ENCODE data around the gene ADARB2. TPM values are rescaled to one million over a fixed set of nuclear protein-coding genes. Genes with fewer than 3 reads are reported as not detected.

The ADARB2 gene
- polyA plus RNA-seq, 1 of the 3 experiments (the other 2 are of a cell fraction): not detected

- Histone ChIP-seq H3K27ac (ENCODE audit: low read depth in 2 of 2, low read length in 1 of 2) (no peak overlapping the region), H3K9ac (no peak overlapping the region), H3F3A (replicated peaks; ENCODE audit: insufficient read depth) (no peaks in the 10 kb centered on the region), H2AFZ (ENCODE audit: low read depth) (no peak overlapping the region), H3K4me2 (no peak overlapping the region), H3K36me3 (replicated peaks in 1 of 2; ENCODE audit: control insufficient read depth in 1 of 2, insufficient read depth in 2 of 2, low read length in 1 of 2) (no peaks in the 10 kb centered on the region), H3K4me3 (ENCODE audit: low read depth in 2 of 2, low read length in 1 of 2) (no peak overlapping the region), H3K27me3 (ENCODE audit: insufficient read depth) (no peaks in the 10 kb centered on the region), H3K4me1 (ENCODE audit: control insufficient read depth in 1 of 2, insufficient read depth in 2 of 2, low read depth in 1 of 2, low read length in 1 of 2) (no peaks in the 10 kb centered on the region), H3K79me2 (ENCODE audit: insufficient read depth) (no peaks in the 10 kb centered on the region), H4K20me1 (ENCODE audit: insufficient read depth) (no peaks in the 10 kb centered on the region), H3K9me3 (no peaks in the 10 kb centered on the region), H3K9me2 (no peaks in the 10 kb centered on the region)
- 8% methylated on average over 3 of the region's 3 CpGs for WGBS (ENCODE audit: low lambda C conversion rate)
- ChIA-PET POLR2A (no interaction called here), CTCF (interaction anchor here (1.1 to 1.2 kb wide), 2 partner anchors 14 to 119 kb away, joined by 3 to 5 read pairs; no protein-coding TSS in a partner anchor)
- DNase-seq: no peak
- TF ChIP-seq TEAD4 (IDR thresholded peaks at IDR 0.05; ENCODE audit: borderline replicate concordance, insufficient read depth) (no peak), USF1 (IDR thresholded peaks at IDR 0.05; ENCODE audit: borderline replicate concordance, low read depth) (no peak), NRF1 (IDR thresholded peaks at IDR 0.05; ENCODE audit: low read depth, low read length) (no peak), CHD2 (IDR thresholded peaks at IDR 0.05; ENCODE audit: low read length, partially characterized antibody) (no peak), POLR2AphosphoS5 (IDR thresholded peaks at IDR 0.05; ENCODE audit: low read depth, low read length) (no peak), PBX3 (IDR thresholded peaks at IDR 0.05) (no peak), TAF1 (IDR thresholded peaks at IDR 0.05; ENCODE audit: borderline replicate concordance, low read depth, low read length) (no peak)
These were observed 508.2 kb downstream of the ADARB2 start for GRCh38 chr10:1229116-1229515.

- no peaks in the 10 kb centered on the region for H3F3A ChIP-seq (replicated peaks; ENCODE audit: insufficient read depth)
- H3K79me2 ChIP-seq (ENCODE audit: insufficient read depth): no peaks in the 10 kb centered on the region
- H3K4me1 ChIP-seq (ENCODE audit: control insufficient read depth in 1 of 2, insufficient read depth in 2 of 2, low read depth in 1 of 2, low read length in 1 of 2): no peaks in the 10 kb centered on the region
- WGBS (ENCODE audit: low lambda C conversion rate): 61% methylated on average over 9 of the region's 14 CpGs
- H3K36me3 ChIP-seq (replicated peaks in 1 of 2; ENCODE audit: control insufficient read depth in 1 of 2, insufficient read depth in 2 of 2, low read length in 1 of 2): no peaks in the 10 kb centered on the region
- H3K9me2 ChIP-seq: no peaks in the 10 kb centered on the region
- H3K9me3 ChIP-seq: no peaks in the 10 kb centered on the region
- no peak overlapping the region for H3K4me2 ChIP-seq
- H3K27me3 ChIP-seq (ENCODE audit: insufficient read depth): no peaks in the 10 kb centered on the region
- H3K9ac ChIP-seq: no peak overlapping the region
- no peak overlapping the region for H2AFZ ChIP-seq (ENCODE audit: low read depth)
- ChIA-PET CTCF (interaction anchor here (0.6 to 1.2 kb wide), 3 partner anchors 15 to 119 kb away, joined by 3 to 5 read pairs (median 3); no protein-coding TSS in a partner anchor), POLR2A (no interaction called here)
- no peak overlapping the region for H3K4me3 ChIP-seq (ENCODE audit: low read depth in 2 of 2, low read length in 1 of 2)
- no peak for DNase-seq
- TF ChIP-seq YY1 (IDR thresholded peaks at IDR 0.05; ENCODE audit: low read depth): no peak
- TF ChIP-seq USF2 (IDR thresholded peaks at IDR 0.05; ENCODE audit: borderline replicate concordance, low read depth, low read length): no peak
- no peak for TF ChIP-seq JUND (IDR thresholded peaks at IDR 0.05)
- no peak for TF ChIP-seq POLR2AphosphoS5 (IDR thresholded peaks at IDR 0.05; ENCODE audit: low read depth, low read length)
- no peak for TF ChIP-seq USF1 (IDR thresholded peaks at IDR 0.05; ENCODE audit: borderline replicate concordance, low read depth)
- no peak for TF ChIP-seq MAX (IDR thresholded peaks at IDR 0.05; ENCODE audit: low read depth)
- TF ChIP-seq PBX3 (IDR thresholded peaks at IDR 0.05): no peak
- TF ChIP-seq FOXM1 (IDR thresholded peaks at IDR 0.05; ENCODE audit: low read depth): no peak
- no peak for TF ChIP-seq RXRA (IDR thresholded peaks at IDR 0.05; ENCODE audit: borderline replicate concordance, low read depth)
- TF ChIP-seq RCOR1 (IDR thresholded peaks at IDR 0.05; ENCODE audit: low read length): no peak
- TF ChIP-seq IRF3 (IDR thresholded peaks at IDR 0.05; ENCODE audit: low read depth, low read length): no peak
- no peak for TF ChIP-seq RFX5 (IDR thresholded peaks at IDR 0.05; ENCODE audit: low read length)
- no peak for TF ChIP-seq MXI1 (IDR thresholded peaks at IDR 0.05; ENCODE audit: low read depth, low read length)
- no peaks in the 10 kb centered on the region for H4K20me1 ChIP-seq (ENCODE audit: insufficient read depth)
- H3K27ac ChIP-seq (ENCODE audit: low read depth in 2 of 2, low read length in 1 of 2): no peak overlapping the region
These were observed 508.8 kb downstream of the ADARB2 start for GRCh38 chr10:1228467-1228975.
